RWPE1 (cell line): ENCODE data around the gene SLC26A1.
"Not testable (repeated sequence)": the region's sequence is repeated elsewhere in the genome, so short reads cannot be mapped to it uniquely, and the experiment has no call there.

Source experiments
- CTCF ChIA-PET: fragments of 350-600 bp; sonication (Branson Sonifier 250); formaldehyde crosslinking; extraction: SDS; loops from one replicate; lab custom pipeline; 2021; lab: Yijun Ruan, JAX
- POLR2A ChIA-PET: fragments of 400-600 bp; formaldehyde crosslinking; extraction: SDS; loops from one replicate; lab custom pipeline; 2020; ENCODE audit warnings: antibody characterized with exemption; ENCODE audit not compliant: low non-redundant PET; lab: Yijun Ruan, JAX
- DNase-seq: peaks from one replicate; pipeline ENCODE4 v3.0.0; 2012; ENCODE audit warnings: low spot score
- H3K27ac ChIP-seq: fragments of 450-650 bp; 2 replicates; pipeline ENCODE4 v1.5.1; 2017
- CTCF ChIP-seq: fragments of 450-650 bp; conservative IDR thresholded peaks from 2 replicates; pipeline ENCODE4 v1.5.1; 2017; ENCODE audit warnings: low read depth, mild to moderate bottlenecking

Gene SLC26A1

GRCh38 chr4:985123-985830 is 7.9 kb downstream of the SLC26A1 start:
- H3K27ac ChIP-seq: peak overlapping the region; percentile 29; the same call in 1 of the 2 replicates
- POLR2A ChIA-PET: no interaction called here
- no peak for DNase-seq
- TF ChIP-seq CTCF: no peak
- CTCF ChIA-PET: no interaction called here

GRCh38 chr4:984336-985054 is 8.7 kb downstream of the SLC26A1 start:
- DNase-seq: no peak
- TF ChIP-seq CTCF: no peak
- ChIA-PET POLR2A (no interaction called here), CTCF (interaction anchor here (0.6 kb wide), 1 partner anchor 247 kb away, joined by 5 read pairs; no protein-coding TSS in a partner anchor)
- peak overlapping the region; percentile 29; the same call in 1 of the 2 replicates for H3K27ac ChIP-seq

- no peak for DNase-seq
- H3K27ac ChIP-seq: no peak overlapping the region
- TF ChIP-seq CTCF: no peak
- ChIA-PET CTCF (no interaction called here), POLR2A (no interaction called here)
Measured at GRCh38 chr4:982814-983213, 10.4 kb downstream of the SLC26A1 start.

- no peak for TF ChIP-seq CTCF
- DNase-seq: no peak
- POLR2A ChIA-PET: no interaction called here
- H3K27ac ChIP-seq: no peak overlapping the region
- CTCF ChIA-PET: no interaction called here
Measured at GRCh38 chr4:982291-982690, 10.9 kb downstream of the SLC26A1 start.

GRCh38 chr4:978957-979701 is 14.1 kb downstream of the SLC26A1 start:
- no peak for DNase-seq
- ChIA-PET POLR2A (no interaction called here), CTCF (interaction anchor here (0.5 kb wide), 1 partner anchor 295 kb away, joined by 3 read pairs; no protein-coding TSS in a partner anchor)
- peak overlapping the region; percentile 77 for H3K27ac ChIP-seq
- no peak for TF ChIP-seq CTCF

GRCh38 chr4:976016-976415 is 17.2 kb downstream of the SLC26A1 start:
- CTCF ChIA-PET, POLR2A ChIA-PET, H3K27ac ChIP-seq, DNase-seq: not testable (repeated sequence)
